GM12878 (cell line): ENCODE results near the gene LY6G6D. TPM values are rescaled to one million over a fixed set of nuclear protein-coding genes. Genes with fewer than 3 reads are reported as not detected.

ENCODE experiments used
- ATAC-seq: fragments of 200-7000 bp; cut with Tn5 transposase; 3 replicates; pipeline ENCODE4 v1.9.1; 2020; ENCODE audit warnings: mild to moderate bottlenecking, moderate library complexity
- BruUV-seq: library from RNA; stranded (reverse); fragments of 400-500 nt; replicated peaks from 2 replicates; lab custom pipeline; 2021; lab: Mats Ljungman, UMichigan
- CTCF ChIA-PET: fragments of 300-600 bp; sonication (Branson Sonifier 250); formaldehyde crosslinking; extraction: SDS; loops from one replicate; lab custom pipeline; 2021; ENCODE audit warnings: inconsistent platforms; lab: Yijun Ruan, JAX
- POLR2A ChIA-PET: fragments of 350-600 bp; formaldehyde crosslinking; extraction: SDS; loops from one replicate; lab custom pipeline; 2021; ENCODE audit warnings: inconsistent platforms; lab: Charles Lee
- RAD21 ChIA-PET: fragments of 300-600 bp; sonication (Branson Sonifier 250); formaldehyde crosslinking; loops from one replicate; lab custom pipeline; 2023; ENCODE audit warnings: antibody characterized with exemption; ENCODE audit not compliant: unreplicated experiment; lab: Charles Lee
- SMC1A ChIA-PET: fragments of 300-600 bp; sonication (Branson Sonifier 250); formaldehyde crosslinking; loops from one replicate; lab custom pipeline; 2023; ENCODE audit not compliant: unreplicated experiment, uncharacterized antibody; lab: Charles Lee
- DNase-seq: peaks from one replicate; pipeline ENCODE4 v3.0.0-alpha.2; 2011; ENCODE audit warnings: low read depth, low spot score
- FAIRE-seq: peaks from 3 replicates; lab custom pipeline; 2011; peaks lifted over from hg19 to GRCh38; lab: Jason Lieb, UNC
- H2AFZ ChIP-seq: 2 replicates; pipeline ENCODE4 v1.6.0; 2011; ENCODE audit warnings: low read depth, low read length, control low read depth; ENCODE audit not compliant: control insufficient read depth
- H3K27ac ChIP-seq: 2 replicates; pipeline ENCODE4 v1.5.1; 2011; ENCODE audit warnings: control low read depth; ENCODE audit not compliant: control insufficient read depth, insufficient read depth
- H3K27me3 ChIP-seq, 2 experiments: replicated peaks in 1 of 2; 2 replicates each; pipeline versions ENCODE4 v1.6.0 to v1.6.1; 2011; ENCODE audit warnings: low read length in 1 of 2; ENCODE audit not compliant: control insufficient read depth in 2 of 2, insufficient read depth in 2 of 2
- H3K36me3 ChIP-seq, 2 experiments: 2 replicates each; pipeline ENCODE4 v1.5.1; 2011; ENCODE audit warnings: low read length in 1 of 2; ENCODE audit not compliant: control insufficient read depth in 2 of 2, insufficient read depth in 2 of 2
- H3K4me1 ChIP-seq: 2 replicates; pipeline ENCODE4 v1.6.1; 2011; ENCODE audit warnings: mild to moderate bottlenecking, low read length, moderate library complexity, mixed read lengths; ENCODE audit not compliant: control insufficient read depth, insufficient read depth
- H3K4me2 ChIP-seq: 2 replicates; pipeline ENCODE4 v1.6.0; 2011; ENCODE audit warnings: control low read depth; ENCODE audit not compliant: control insufficient read depth, insufficient read depth
- H3K4me3 ChIP-seq: fragments of 200-600 bp; sonication (generic); 2 replicates; pipeline ENCODE4 v1.5.1; 2016
- H3K79me2 ChIP-seq: 2 replicates; pipeline ENCODE4 v1.6.0; 2011; ENCODE audit warnings: low read length; ENCODE audit not compliant: control insufficient read depth, insufficient read depth
- H3K9ac ChIP-seq: 2 replicates; pipeline ENCODE4 v1.8.0; 2011; ENCODE audit warnings: low read length, control low read depth, mixed read lengths; ENCODE audit not compliant: control insufficient read depth, insufficient read depth
- H3K9me3 ChIP-seq: replicated peaks from 3 replicates; pipeline ENCODE4 v1.5.1; 2011; ENCODE audit warnings: mild to moderate bottlenecking, low read length; ENCODE audit not compliant: control insufficient read depth, insufficient read depth
- H4K20me1 ChIP-seq: 2 replicates; pipeline ENCODE4 v1.6.0; 2011; ENCODE audit not compliant: control insufficient read depth, insufficient read depth
- BACH1 ChIP-seq: fragments of 450-650 bp; IDR thresholded peaks from 2 replicates; pipeline ENCODE4 v1.6.1; 2017; ENCODE audit warnings: mild to moderate bottlenecking, borderline replicate concordance
- CHD2 ChIP-seq: IDR thresholded peaks from 2 replicates; pipeline ENCODE4 v1.6.1; 2011; ENCODE audit warnings: low read depth, low read length, improper control_type of control experiment, borderline replicate concordance
- HDGF ChIP-seq: fragments of 450-650 bp; IDR thresholded peaks from 2 replicates; pipeline ENCODE4 v1.6.1; 2016; ENCODE audit warnings: antibody characterized with exemption
- NBN ChIP-seq: fragments of 450-650 bp; IDR thresholded peaks from 2 replicates; pipeline ENCODE4 v1.6.1; 2016
- SMARCA5 ChIP-seq: fragments of 450-650 bp; IDR thresholded peaks from 2 replicates; pipeline ENCODE4 v1.6.1; 2017; ENCODE audit warnings: mild to moderate bottlenecking
- STAT1 ChIP-seq: fragments of 450-650 bp; conservative IDR thresholded peaks from 2 replicates; pipeline ENCODE4 v1.6.1; 2014; ENCODE audit warnings: antibody characterized with exemption, mild to moderate bottlenecking
- TARDBP ChIP-seq: IDR thresholded peaks from 2 replicates; pipeline ENCODE4 v1.6.1; 2016; ENCODE audit warnings: borderline replicate concordance
- ZNF207 ChIP-seq: fragments of 450-650 bp; IDR thresholded peaks from 2 replicates; pipeline ENCODE4 v1.6.1; 2014; ENCODE audit warnings: antibody characterized with exemption, mild to moderate bottlenecking, borderline replicate concordance
- ZNF24 ChIP-seq: fragments of 450-650 bp; IDR thresholded peaks from 2 replicates; pipeline ENCODE4 v1.6.1; 2017; ENCODE audit warnings: antibody characterized with exemption, mild to moderate bottlenecking
- ZZZ3 ChIP-seq: IDR thresholded peaks from 2 replicates; pipeline ENCODE4 v1.6.1; 2011; ENCODE audit warnings: low read depth; ENCODE audit not compliant: control insufficient read depth, insufficient read length
- WGBS: methylation state at CpG from one replicate; pipeline ENCODE4 v1.1.6; 2016; ENCODE audit warnings: low lambda C conversion rate; ENCODE audit not compliant: insufficient replicate concordance, insufficient coverage; ENCODE audit errors: missing lambda C conversion rate; 5-methylcytosine and 5-hydroxymethylcytosine counted together
- in situ Hi-C: fragments of 300-500 bp; cut with MboI; formaldehyde crosslinking; loops from 9 replicates; pipeline ENCODE4 v1.14.3; 2018; ENCODE audit warnings: mixed read lengths
- intact Hi-C: fragments of 100-400 bp; cut with micrococcal nuclease; formaldehyde crosslinking; loops from one replicate; pipeline ENCODE4 v1.14.2; 2022; ENCODE audit not compliant: unreplicated experiment
- polyA plus RNA-seq, 11 experiments: library from polyadenylated mRNA; depleted of rRNA in 4 of 11; unstranded in 6 of 11; stranded (reverse) in 5 of 11; fragments of >200 nt; fragmentation: Nextera tagmentation in 4 of 11; fragmentation: Illumina TruSeq in 1 of 11; extraction: Ambion mirVana in 4 of 11; extraction: Trizol in 1 of 11; gene quantifications; 1 replicate in 1 of 11; 2 replicates in 10 of 11; pipeline versions ENCODE4 v1.2.1 to v1.2.3, GENCODE V29; 2011 to 2016; ENCODE audit warnings: inconsistent platforms in 2 of 11, missing spikeins in 2 of 11, low read depth in 1 of 11
- total RNA-seq, 4 experiments: library from RNA; depleted of rRNA in 3 of 4; stranded (reverse); fragments of >200 nt in 3 of 4; fragmentation: Illumina TruSeq in 1 of 4; extraction: Trizol in 1 of 4; gene quantifications; 2 replicates each; pipeline versions ENCODE4 v1.2.1 to v1.2.3, GENCODE V29; 2013 to 2021
- TF ChIP-seq, protein P1 (sequence below): fragments of 450-650 bp; IDR thresholded peaks from 2 replicates; pipeline ENCODE4 v1.6.1; 2017; ENCODE audit warnings: mild to moderate bottlenecking, moderate library complexity

Gene LY6G6D
- total and polyA plus RNA-seq, 10 of the 15 experiments (the other 5 are each of a cell fraction or from before 2014, with no cell fraction given) = not detected

DNA sequence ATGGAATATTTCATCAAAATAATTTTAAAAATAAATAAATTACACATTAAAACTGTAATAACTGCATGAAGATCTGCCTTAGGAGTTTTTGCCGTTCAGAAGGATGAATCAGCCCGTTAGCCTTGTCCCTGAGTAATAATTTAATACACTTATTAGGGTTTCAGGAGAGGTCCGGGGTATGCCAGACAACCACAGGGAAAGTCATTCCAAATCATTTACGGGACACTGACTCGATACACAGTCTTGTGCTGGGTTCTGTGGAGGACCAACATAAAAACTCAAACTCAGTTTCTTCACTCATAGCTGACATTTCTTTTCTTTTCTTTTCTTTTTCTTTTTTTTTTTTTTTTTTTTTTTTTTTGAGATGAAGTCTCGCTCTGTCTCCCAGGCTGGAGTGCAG, 9.2 kb upstream of the LY6G6D start:
- no peak for TF ChIP-seq ZNF207
- TF ChIP-seq ZZZ3 = no peak
- TF ChIP-seq, protein P1, sequence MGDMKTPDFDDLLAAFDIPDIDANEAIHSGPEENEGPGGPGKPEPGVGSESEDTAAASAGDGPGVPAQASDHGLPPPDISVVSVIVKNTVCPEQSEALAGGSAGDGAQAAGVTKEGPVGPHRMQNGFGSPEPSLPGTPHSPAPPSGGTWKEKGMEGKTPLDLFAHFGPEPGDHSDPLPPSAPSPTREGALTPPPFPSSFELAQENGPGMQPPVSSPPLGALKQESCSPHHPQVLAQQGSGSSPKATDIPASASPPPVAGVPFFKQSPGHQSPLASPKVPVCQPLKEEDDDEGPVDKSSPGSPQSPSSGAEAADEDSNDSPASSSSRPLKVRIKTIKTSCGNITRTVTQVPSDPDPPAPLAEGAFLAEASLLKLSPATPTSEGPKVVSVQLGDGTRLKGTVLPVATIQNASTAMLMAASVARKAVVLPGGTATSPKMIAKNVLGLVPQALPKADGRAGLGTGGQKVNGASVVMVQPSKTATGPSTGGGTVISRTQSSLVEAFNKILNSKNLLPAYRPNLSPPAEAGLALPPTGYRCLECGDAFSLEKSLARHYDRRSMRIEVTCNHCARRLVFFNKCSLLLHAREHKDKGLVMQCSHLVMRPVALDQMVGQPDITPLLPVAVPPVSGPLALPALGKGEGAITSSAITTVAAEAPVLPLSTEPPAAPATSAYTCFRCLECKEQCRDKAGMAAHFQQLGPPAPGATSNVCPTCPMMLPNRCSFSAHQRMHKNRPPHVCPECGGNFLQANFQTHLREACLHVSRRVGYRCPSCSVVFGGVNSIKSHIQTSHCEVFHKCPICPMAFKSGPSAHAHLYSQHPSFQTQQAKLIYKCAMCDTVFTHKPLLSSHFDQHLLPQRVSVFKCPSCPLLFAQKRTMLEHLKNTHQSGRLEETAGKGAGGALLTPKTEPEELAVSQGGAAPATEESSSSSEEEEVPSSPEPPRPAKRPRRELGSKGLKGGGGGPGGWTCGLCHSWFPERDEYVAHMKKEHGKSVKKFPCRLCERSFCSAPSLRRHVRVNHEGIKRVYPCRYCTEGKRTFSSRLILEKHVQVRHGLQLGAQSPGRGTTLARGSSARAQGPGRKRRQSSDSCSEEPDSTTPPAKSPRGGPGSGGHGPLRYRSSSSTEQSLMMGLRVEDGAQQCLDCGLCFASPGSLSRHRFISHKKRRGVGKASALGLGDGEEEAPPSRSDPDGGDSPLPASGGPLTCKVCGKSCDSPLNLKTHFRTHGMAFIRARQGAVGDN = no peak
- TF ChIP-seq BACH1 = no peak
- TF ChIP-seq NBN = no peak
- no peak for TF ChIP-seq STAT1
- TF ChIP-seq CHD2 = no peak
- no peak for TF ChIP-seq ZNF24
- TF ChIP-seq SMARCA5 = no peak
- no peak for TF ChIP-seq TARDBP
- no peak for TF ChIP-seq HDGF
- WGBS = 36% methylated on average over 5 of the region's 6 CpGs
- Histone ChIP-seq H3K4me2 (no peak overlapping the region), H3K4me3 (no peak overlapping the region), H3K27ac (no peak overlapping the region), H2AFZ (no peak overlapping the region), H4K20me1 (no peaks in the 10 kb centered on the region), H3K27me3 (no peaks in the 10 kb centered on the region), H3K9ac (no peak overlapping the region), H3K79me2 (peaks cover 15% of the 10 kb centered on the region), H3K36me3 (no peaks in the 10 kb centered on the region), H3K9me3 (no peaks in the 10 kb centered on the region), H3K4me1 (peaks cover 9% of the 10 kb centered on the region; the same call in 1 of the 2 replicates)
- ChIA-PET CTCF (interaction anchor here (0.9 to 1.1 kb wide), 3 partner anchors 9 to 64 kb away, joined by 3 to 5 read pairs (median 3); partner anchors contain the start of gene LY6G6D), POLR2A (interaction anchor here (0.6 to 1.2 kb wide), 2 partner anchors 26 to 575 kb away, joined by 3 to 4 read pairs; no protein-coding TSS in a partner anchor), RAD21 (no interaction called here), SMC1A (no interaction called here)
- intact Hi-C loops (no loop called here), in situ Hi-C loops (no loop called here)
- no peak for ATAC-seq
- DNase-seq = no peak
- no peak for FAIRE-seq
- no TSS peak for BruUV-seq
